GM18511 (cell line): Measurements from ENCODE around the gene GRIA1.
A peak's percentile ranks its signal among the peaks of the same experiment; 100 is the strongest.

Source experiments
- ATAC-seq: cut with Tn5 transposase; IDR thresholded peaks from one replicate; pipeline ENCODE4 v1.9.1; 2021; ENCODE audit warnings: mild to moderate bottlenecking, moderate library complexity; ENCODE audit not compliant: unreplicated experiment

GRIA1 gene

DNA sequence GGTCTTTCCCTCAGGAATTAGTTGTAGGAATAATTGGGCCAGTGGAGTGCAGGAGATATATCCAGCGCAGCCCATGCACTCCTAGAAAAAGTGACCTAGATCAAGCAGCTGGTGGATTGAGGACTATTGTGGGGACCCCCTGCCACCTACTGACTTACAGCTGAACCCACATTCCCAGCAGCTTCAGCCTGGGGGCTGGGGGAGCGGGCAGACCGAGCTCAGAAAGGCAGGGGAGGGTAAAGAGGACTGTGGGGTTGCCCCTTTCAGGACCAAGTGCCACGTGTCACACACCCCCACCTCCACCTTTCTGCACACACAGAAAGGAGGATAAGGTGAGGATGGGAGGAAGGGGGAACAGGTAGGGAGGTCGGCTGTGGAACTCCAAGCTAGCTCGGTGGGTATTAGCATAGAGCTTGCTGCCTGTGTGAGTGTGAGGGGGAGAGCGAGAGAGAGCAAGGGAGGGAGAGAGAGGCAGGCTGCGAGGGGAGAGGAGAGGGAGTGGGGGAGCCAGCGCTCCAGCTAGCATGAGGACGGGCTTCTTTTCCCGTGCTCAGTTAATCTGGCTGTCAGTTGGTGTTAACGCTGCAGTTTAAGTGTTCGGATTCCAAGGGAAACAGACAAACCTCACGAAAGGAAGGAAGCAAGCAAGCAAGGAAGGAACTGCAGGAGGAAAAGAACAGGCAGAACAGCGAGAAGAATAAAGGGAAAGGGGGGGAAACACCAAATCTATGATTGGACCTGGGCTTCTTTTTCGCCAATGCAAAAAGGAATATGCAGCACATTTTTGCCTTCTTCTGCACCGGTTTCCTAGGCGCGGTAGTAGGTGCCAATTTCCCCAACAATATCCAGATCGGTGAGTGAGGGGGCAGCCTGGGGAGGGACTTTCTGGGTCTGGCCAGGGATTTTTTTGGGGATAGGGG, at the start of gene GRIA1:
TSS of gene GRIA1 (plus strand) at position 553 of the 920 bp plus-strand sequence.
- ATAC-seq, result no peak

DNA sequence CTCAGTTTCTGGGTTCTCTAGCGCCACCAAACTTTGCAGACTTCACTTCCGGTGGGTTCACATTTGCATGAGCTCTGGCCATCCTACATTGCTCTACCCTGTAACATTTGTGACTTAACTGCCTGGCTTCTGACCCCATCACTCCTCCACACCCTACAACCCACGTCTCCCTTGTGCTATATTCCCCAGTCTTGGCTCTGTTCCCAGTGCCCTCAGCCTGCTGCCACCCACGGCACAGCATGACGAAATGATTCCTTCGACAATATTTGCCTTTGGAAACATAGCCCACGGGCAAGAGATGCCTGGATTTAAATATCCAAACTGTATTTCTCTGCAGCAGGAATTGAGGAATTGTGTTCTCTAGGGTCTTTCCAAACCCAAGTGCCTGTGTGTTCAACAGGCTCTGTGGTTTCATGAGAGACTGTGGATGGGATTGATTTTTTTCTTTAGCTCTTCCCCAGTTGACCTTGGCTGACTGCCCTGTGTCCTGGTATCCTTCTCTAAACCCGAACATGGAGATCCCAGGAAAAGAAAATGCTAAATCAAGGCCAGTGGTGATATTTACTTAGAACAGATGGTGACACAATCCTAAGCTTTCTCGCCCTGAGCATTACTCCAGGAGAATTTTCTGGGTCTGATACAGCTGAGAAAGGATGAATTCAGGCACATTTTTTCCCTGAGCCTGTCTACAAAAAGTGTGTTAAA, 44.4 kb upstream of the GRIA1 start:
- no peak for ATAC-seq

DNA sequence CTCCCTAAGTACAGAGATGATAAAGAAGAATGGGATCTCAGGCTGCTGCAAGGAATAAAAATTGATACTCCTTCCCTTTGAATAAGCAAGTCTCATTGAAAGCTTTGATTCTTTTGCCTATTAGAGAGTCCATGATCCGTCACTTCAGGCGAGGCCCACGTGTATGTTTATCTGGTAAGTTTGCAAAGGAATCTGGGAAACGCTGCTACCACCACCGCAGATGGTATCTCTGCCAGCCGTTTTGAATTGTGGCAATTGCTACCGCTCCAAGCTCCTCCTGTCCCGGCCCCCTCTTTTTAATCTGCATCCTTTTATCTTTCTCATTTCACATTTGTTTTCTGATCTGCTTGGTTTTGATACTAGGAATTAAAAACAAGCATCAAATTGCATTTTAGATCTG, 42.9 kb upstream of the GRIA1 start:
- ATAC-seq, result no peak

DNA sequence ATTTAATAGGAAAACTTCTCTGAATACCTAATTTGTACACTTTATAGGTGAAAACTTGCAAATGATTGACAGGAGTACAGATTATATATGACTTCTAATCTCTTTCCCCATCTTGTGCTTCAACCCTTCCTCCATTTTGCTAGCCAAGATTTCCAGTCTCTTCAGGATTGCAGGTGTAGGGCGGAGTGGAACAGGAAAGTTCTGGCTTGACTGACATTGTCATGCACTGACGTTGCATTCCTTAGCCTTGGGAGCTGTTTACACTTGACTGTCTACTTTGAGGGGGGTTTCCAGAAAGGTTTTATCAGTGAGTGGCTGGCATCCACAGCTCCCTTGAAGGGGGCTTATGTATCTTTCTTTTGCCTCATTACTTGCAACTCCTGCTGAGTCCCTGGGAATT, 34.1 kb upstream of the GRIA1 start:
- no peak for ATAC-seq

DNA sequence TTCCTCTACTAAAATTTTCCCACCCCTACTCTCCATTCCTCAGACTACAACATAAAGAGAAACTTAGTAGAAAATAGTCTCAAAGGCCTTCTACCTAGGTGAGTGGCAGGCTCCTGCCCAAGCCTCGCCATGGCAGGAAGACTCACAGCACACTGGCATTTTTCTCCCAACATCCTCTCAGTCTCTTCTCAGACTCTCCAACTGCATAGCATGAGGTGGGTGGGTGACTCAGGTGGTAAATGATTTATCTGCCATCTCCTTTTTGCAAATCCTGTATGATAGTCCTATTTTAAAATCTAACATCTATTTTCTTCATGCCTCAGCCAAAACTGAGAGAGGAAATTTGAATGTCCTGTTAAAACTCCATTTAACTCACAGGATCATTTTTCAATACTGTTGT, 33.5 kb upstream of the GRIA1 start:
- ATAC-seq, result no peak

DNA sequence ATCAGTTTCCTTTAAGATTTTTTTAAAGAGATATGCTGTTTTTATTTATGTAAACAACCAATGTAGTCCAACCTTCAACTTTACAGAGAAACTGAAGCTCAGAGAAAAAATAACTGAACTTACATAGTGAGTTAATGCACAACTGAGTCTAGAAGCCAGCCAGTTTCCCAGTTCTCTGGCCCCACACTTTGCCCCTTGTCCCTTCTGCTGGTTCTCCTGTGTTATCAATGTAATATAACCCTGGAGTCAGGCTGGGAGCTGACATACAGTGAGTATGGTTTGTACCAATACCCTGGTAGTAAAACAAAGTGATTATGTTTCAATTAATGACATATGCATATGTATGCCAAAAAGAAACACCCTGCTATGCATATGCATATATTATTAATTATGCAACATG, 32.2 kb upstream of the GRIA1 start:
- no peak for ATAC-seq

DNA sequence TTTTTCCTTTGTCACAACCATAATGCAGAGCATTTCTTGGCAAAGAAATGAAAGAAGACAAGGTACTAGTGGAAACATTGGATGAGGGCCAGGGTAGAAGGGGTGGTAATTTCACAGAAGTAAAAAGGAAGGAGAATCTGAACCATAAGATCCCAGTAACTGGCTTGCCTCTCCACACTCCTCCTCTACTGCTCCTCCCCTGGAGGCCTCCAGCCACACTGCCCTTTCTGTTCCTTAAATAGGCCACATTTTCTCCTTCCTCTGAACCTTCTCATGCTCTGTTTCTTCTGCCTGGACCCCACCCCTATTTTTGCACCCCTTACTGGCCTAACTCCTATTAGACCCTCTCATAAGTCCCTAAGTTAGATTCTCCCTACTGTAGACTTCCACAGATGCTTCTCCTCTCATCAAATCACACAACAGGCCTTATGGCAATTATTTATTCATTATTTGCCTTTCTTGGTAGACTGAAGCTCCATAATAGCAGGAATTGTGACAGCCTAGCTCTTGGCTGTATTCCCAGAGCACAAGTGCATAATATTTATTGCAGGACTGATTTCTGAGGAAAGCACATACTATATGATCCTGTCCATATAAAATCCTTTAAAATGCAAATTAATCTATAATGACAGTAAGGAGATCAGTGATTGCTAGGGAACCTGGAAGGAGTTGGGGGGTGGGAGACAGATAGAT, 31.3 kb upstream of the GRIA1 start:
- ATAC-seq, result no peak

DNA sequence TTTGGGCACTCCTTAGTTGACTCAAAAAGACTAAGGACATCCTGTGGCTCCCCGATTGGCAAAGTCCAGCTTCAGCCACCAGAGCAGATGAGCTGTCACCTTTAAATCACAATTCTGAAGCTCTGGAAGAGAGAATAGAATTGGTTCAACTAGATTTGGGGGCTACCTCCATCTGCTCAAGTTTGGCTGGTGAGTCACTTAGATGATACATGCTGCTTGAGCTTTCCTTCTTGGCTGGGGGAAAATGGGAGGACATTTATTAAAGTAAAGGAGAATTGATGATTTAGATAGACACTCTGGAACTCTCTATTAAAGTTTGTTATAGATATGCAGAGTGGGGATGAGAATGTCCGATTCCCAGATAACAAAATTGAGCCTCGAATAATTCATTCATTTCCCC, 30.0 kb upstream of the GRIA1 start:
- no peak for ATAC-seq

DNA sequence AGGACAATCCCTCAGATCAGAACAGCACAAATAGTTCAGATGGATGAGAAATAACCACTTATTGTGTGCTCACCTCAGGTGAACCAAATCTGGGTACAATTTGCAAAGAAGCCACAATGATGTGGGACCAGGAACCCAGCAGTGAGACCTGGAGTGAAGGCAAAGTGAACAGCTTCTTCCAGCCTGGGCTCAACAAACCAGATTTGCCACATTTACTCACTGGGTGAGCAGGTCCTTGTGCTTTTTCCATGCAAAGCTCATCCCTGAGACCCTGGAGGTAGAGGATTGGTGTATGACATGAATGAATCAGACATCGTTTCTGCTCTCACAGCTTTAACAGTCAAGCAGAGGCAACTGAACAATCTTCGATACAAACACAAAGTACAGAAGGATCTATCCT, 29.1 kb upstream of the GRIA1 start:
- no peak for ATAC-seq

DNA sequence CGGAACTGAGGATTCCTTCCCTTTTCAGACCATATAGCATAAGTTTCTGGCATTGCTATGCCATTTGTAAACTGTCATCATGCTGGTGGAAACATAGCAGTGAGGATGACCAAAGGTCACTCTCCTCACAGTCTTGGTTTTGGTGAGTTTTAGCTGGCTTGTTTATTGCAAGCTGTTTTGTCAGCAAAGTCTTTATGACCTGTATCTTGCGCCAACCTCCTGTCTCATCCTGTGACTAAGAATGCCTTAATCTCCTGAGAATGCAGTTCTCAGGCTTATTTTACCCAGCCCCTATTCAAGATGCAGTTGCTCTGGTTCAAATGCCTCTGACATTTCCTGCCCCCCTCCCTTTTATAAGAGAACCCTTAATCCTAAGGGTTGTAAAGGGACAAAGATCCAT, 26.7 kb upstream of the GRIA1 start:
- no peak for ATAC-seq

DNA sequence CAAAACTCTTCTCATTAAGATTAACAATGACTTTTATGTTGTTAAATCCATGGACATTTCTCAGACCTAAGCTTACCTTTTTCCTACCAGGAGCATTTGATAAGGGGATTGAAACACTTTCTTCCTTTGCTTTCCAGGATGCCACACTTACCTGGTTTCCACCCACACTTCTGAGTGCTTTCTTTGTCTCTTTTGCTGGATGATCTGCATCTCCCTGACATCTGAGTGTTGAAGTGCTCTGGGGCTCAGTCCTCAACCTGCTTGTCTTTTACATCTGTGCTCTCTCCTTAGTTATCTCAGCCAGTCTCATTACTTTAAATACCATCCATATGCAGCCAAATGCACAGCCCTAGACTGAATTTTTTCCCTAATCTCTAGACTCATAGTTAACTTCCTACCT, 22.9 kb upstream of the GRIA1 start:
- ATAC-seq, result no peak

DNA sequence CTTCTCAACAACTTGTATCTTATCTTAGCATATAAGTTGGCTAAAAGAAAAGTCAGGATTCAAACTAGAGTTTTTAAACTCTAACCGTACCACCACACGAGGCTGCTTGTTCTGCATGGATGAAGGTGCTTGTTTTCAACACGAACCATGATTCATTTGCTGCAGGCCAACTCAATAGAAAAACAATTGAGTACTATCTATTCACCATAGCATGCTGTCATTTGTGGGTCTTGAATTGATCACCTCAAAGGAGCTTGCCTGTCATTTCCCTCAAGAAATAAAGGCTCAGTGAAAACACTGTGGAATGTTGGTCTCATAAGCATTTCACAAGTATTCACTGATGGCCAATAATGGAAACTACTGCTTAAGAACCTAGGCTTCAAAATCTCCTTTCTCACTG, 21.0 kb upstream of the GRIA1 start:
- ATAC-seq, result no peak

DNA sequence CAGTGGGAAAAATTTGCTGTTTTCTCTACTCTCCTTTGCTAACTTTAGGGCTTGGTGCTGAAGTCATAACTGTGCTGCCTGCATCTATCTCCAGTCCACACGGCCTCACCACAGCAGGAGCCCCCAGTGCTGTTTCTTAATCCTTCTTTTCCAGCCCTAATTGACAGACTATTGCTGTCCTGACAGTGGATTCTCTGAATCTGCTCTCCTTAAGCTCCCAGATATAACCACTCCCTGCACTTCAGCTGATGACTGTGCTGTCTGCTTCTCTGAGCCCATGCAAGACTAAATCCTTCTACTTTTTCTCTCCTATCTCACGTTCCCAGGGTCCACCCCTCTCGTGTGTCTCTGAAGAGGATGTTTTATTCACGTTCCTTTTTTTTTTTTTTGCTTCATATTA, 19.7 kb upstream of the GRIA1 start:
- ATAC-seq, result no peak

DNA sequence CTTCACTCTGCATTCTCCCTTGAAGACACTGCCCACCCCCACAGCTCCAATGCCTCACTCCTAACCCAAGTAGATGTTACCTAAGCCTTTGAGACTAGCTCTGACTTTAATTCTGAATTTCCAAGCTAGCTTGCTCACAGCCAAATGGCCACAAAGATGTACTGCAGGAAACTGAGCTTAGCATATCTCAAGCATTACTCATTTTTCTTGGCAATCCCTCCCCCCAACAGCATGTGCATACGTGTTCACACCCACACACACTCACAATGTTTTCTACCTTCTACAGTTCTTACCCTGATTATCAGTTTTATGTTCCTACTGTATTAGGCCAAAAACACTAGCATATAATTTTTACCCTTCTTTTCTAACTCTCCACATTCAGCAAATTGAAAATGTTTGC, 13.7 kb upstream of the GRIA1 start:
- no peak for ATAC-seq

DNA sequence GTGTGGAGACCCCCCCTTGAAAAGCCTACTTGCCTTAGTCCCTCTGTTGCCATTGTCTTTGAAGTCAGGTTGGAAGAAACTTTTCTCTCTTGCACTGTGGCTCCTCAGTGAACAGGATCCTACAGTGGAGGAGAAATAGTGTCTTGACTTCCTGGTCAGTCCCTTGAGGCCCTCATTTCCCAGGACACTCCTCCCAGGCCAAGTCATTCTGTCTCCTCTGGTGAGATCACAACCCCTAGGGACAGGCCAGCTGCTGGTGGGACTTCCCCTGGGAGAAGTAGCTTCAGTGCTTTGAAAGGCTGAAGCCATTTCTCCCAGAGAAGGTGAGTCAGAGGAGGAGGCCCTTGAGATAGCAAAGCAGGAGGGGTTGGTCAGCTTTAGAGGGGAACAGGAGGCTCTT, 10.1 kb upstream of the GRIA1 start:
- peak; percentile 95 for ATAC-seq

DNA sequence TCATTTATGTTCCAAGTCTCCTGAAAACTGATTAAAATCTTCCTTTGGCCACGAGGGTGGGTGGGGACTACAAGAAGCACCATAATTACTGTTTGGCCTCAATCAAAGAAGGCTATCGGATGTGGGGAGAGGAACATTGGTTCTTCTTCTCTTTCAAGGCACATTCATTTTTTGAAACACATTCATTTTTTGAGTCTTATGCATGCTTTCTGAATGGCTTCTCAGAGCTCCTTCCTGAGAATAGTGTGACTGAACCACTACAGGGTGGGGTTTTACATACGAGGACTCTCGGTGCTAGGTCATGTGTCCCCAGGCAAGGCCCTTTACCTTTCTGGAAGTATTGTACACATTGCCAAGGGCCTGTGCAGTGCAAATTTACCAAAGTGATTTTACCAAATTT, 7.0 kb upstream of the GRIA1 start:
- ATAC-seq, result no peak

DNA sequence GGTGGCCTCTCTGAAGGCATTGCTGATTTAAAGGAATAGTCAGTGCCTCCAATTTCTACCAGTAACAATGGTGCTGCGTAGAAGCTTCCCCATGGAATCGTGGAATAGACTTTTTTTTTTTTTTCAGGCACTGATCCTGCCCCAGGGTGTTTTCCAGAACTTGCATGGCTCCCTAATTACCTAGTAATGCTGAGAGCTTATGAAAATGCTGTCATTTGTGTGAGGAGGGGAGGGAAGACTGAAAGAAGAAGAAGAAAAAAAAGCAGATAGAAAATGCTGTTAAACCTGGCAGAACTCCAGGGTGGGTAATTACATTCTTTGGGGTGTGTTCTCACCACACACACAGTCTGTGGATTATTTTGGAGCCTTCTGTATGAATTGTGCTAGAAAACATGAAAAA, 4.8 kb upstream of the GRIA1 start:
- no peak for ATAC-seq

DNA sequence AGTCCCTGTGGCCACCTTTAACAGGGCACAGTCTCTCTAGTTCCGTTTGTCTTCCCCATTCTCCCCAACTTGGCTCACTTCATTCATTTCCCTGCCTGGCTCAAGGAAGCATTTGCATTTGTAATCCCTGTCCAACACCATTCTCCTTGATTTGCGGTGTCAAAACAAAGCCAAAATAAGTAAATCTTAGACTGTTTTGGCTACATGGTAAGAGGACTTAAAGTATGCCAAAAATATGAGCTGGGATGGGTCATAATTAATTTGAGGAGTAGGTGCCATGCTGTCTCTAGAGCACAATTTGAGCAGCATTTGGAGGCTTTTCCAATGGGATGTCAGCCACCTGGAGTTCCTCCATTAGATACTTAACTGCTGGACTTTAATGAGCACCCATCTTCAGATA, 3.7 kb upstream of the GRIA1 start:
- no peak for ATAC-seq

DNA sequence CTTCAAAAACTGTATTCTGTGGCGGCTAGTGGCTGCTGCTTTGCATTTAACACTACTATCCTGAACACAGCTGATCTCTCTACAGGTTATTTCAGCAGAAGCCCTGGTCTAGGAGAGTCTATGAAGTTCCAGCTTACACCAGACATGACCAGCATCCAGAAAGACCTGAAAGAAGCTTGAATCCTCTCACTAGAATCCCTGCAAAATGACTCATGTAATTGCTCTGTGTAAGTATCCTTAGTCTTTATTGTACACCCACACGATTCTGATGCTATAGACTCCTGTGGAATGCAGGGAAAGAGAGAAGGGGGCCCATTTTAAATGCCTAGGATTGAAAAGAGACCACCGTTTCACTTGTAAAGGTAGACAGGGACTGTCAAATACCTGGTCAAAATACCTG, 859 bp upstream of the GRIA1 start:
- no peak for ATAC-seq

DNA sequence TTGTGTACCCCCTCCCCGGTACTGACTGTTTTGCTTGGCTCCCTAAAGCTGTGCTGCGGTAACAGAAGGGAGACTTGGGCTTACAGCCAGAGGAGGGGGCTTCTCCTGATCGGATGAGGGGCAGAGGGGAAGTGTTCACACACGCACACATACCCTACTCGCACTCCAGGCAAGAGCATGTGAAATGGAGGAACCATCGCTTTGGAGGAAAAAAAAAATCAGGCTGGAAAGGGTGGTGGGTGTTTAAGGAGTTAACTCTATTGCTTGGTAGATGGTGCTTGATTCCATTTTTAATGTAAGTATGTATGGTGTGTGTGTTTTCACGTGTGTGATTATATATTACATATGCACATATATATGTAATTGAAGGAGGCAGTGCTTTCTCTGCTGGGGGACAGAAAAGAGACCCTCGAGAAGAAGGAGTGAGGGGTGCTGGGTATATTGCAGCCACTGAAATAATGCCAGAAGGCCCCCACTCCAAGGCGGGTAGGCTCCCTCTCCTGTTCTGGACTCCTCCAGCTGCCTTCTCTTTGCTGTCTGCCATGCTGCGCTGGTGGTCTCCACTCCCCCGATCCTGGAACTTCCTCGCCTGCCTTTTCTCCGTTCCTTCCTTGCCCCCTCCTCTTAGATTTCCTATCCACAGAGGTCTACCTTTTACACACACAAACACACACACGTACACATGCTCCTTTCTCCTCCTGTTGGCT, 721 bp downstream of the GRIA1 start:
- ATAC-seq, result no peak

DNA sequence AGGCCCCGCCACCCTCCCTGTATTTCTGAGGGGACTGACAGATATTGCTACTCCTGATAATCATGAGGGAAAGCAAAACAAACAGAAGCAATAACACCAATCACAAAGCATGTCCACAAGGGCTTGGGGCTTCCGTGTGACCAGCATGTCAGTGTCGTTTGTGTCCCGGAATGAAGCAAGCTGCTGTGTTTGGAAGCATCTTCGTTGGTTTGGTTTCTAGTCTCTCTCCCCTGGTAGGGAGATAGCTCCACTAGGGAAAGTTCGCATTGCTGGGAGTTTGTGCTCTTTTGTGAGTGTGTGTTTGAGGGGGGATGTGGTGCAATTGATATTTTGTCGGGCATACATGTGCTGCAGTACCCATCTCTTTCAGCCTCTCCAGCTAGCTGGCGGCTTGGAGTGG, 1.4 kb downstream of the GRIA1 start:
- no peak for ATAC-seq
